ENCODE results near the gene ZNF701.
"Not testable (repeated sequence)": the region's sequence is repeated elsewhere in the genome, so short reads cannot be mapped to it uniquely, and the experiment has no call there.

ZNF701 gene

DNA sequence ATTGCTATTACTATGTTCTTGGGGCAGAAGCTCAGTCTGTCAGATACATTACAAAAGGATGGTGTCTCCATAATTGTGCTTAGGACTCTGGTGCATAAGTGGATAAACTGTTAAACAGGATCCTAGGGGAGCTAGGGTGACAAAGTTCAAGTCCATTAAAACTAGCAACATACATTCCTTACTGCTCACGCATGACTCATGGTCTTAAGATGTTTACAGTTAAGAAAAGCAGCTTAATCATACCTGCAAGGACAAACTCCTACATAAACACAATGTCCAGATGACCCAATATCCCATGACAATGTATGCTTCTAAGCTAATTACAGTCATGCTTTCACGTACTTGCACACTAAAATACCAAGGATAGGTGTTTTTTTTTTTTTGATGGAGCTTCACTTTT lies 3.5 kb upstream of the ZNF701 start:
- H3F3A ChIP-seq (ENCODE audit: control insufficient read depth, insufficient read depth), result 0 out of 2 replicates have a peak, but pooled peaks cover 2% of the 10 kb centered on the region
- H3K36me3 ChIP-seq (ENCODE audit: control insufficient read depth, low read length), result peaks cover 22% of the 10 kb centered on the region
- H3K27ac ChIP-seq (ENCODE audit: low read depth, low read length), result no peak overlapping the region
- no peaks in the 10 kb centered on the region for H3K27me3 ChIP-seq (ENCODE audit: control insufficient read depth, low read length)
- H3K9me3 ChIP-seq (ENCODE audit: control insufficient read depth, insufficient read depth, low read length), result no peaks in the 10 kb centered on the region
- 0 out of 2 replicates have a peak, but pooled peaks cover 3% of the 10 kb centered on the region for H3K4me1 ChIP-seq (ENCODE audit: control insufficient read depth, low read length)
- H3K9me2 ChIP-seq (replicated peaks; ENCODE audit: control insufficient read depth, low read length), result no peaks in the 10 kb centered on the region
- no peak overlapping the region for H3K4me3 ChIP-seq (ENCODE audit: low read length)
- TF ChIP-seq, protein P1, sequence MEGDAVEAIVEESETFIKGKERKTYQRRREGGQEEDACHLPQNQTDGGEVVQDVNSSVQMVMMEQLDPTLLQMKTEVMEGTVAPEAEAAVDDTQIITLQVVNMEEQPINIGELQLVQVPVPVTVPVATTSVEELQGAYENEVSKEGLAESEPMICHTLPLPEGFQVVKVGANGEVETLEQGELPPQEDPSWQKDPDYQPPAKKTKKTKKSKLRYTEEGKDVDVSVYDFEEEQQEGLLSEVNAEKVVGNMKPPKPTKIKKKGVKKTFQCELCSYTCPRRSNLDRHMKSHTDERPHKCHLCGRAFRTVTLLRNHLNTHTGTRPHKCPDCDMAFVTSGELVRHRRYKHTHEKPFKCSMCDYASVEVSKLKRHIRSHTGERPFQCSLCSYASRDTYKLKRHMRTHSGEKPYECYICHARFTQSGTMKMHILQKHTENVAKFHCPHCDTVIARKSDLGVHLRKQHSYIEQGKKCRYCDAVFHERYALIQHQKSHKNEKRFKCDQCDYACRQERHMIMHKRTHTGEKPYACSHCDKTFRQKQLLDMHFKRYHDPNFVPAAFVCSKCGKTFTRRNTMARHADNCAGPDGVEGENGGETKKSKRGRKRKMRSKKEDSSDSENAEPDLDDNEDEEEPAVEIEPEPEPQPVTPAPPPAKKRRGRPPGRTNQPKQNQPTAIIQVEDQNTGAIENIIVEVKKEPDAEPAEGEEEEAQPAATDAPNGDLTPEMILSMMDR (IDR thresholded peaks at IDR 0.05; ENCODE audit: low read depth, low read length, poor library complexity, severe bottlenecking), result no peak
- TF ChIP-seq EZH2phosphoT487 (IDR thresholded peaks at IDR 0.05; ENCODE audit: borderline replicate concordance, low read length), result no peak
- peaks cover 11% of the 10 kb centered on the region for H3K79me2 ChIP-seq (ENCODE audit: control insufficient read depth, low read length)
- H3K4me2 ChIP-seq (ENCODE audit: low read length), result no peak overlapping the region
- no peaks in the 10 kb centered on the region for H4K20me1 ChIP-seq (ENCODE audit: control insufficient read depth, insufficient read depth, low read depth, low read length)

DNA sequence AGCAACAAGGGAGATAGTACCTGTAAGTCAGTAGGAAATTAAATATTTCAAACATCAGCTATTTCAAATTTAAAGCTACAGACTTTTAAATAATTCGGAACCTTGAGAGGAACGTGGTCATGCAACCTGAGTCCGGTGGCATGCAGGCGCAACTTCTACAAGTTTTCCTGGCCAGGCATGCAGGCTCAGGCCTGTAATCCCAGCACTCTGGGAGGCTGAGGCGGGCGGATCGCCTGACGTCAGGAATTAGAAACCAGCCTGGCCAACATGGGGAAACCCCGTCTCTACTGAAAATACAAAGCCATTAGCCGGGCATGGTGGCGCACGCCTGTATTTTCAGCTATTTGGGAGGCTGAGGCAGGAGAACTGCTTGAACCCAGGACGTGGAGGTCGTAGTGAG lies 2.2 kb upstream of the ZNF701 start:
- Histone ChIP-seq H3K9me2 (replicated peaks; ENCODE audit: control insufficient read depth, low read length) (no peaks in the 10 kb centered on the region), H3K4me2 (ENCODE audit: low read length) (no peak overlapping the region), H4K20me1 (ENCODE audit: control insufficient read depth, insufficient read depth, low read depth, low read length) (no peaks in the 10 kb centered on the region), H3K27ac (ENCODE audit: low read depth, low read length) (no peak overlapping the region), H3K4me1 (ENCODE audit: control insufficient read depth, low read length) (0 out of 2 replicates have a peak, but pooled peaks cover 3% of the 10 kb centered on the region), H3K27me3 (ENCODE audit: control insufficient read depth, low read length) (no peaks in the 10 kb centered on the region), H3F3A (ENCODE audit: control insufficient read depth, insufficient read depth) (0 out of 2 replicates have a peak, but pooled peaks cover 2% of the 10 kb centered on the region), H3K4me3 (ENCODE audit: low read length) (no peak overlapping the region), H3K36me3 (ENCODE audit: control insufficient read depth, low read length) (peaks cover 20% of the 10 kb centered on the region), H3K9me3 (ENCODE audit: control insufficient read depth, insufficient read depth, low read length) (no peaks in the 10 kb centered on the region), H3K79me2 (ENCODE audit: control insufficient read depth, low read length) (peaks cover 24% of the 10 kb centered on the region)
- TF ChIP-seq, protein P1 (IDR thresholded peaks at IDR 0.05; ENCODE audit: low read depth, low read length, poor library complexity, severe bottlenecking), result no peak
- no peak for TF ChIP-seq EZH2phosphoT487 (IDR thresholded peaks at IDR 0.05; ENCODE audit: borderline replicate concordance, low read length)

- not testable (repeated sequence) for H3K9me3 ChIP-seq (ENCODE audit: control insufficient read depth, insufficient read depth, low read length); H3K27me3 ChIP-seq (ENCODE audit: control insufficient read depth, low read length); H3F3A ChIP-seq (ENCODE audit: control insufficient read depth, insufficient read depth); H3K9me2 ChIP-seq (replicated peaks; ENCODE audit: control insufficient read depth, low read length); H3K27ac ChIP-seq (ENCODE audit: low read depth, low read length); H4K20me1 ChIP-seq (ENCODE audit: control insufficient read depth, insufficient read depth, low read depth, low read length); H3K4me1 ChIP-seq (ENCODE audit: control insufficient read depth, low read length)
- Histone ChIP-seq H3K36me3 (ENCODE audit: control insufficient read depth, low read length) (peaks cover 25% of the 10 kb centered on the region), H3K4me2 (ENCODE audit: low read length) (peak overlapping the region; percentile 82), H3K79me2 (ENCODE audit: control insufficient read depth, low read length) (peaks cover 25% of the 10 kb centered on the region), H3K4me3 (ENCODE audit: low read length) (peak overlapping the region; percentile 84)
These were observed 468 bp upstream of the ZNF701 start for GRCh38 chr19:52569638-52569999.

DNA sequence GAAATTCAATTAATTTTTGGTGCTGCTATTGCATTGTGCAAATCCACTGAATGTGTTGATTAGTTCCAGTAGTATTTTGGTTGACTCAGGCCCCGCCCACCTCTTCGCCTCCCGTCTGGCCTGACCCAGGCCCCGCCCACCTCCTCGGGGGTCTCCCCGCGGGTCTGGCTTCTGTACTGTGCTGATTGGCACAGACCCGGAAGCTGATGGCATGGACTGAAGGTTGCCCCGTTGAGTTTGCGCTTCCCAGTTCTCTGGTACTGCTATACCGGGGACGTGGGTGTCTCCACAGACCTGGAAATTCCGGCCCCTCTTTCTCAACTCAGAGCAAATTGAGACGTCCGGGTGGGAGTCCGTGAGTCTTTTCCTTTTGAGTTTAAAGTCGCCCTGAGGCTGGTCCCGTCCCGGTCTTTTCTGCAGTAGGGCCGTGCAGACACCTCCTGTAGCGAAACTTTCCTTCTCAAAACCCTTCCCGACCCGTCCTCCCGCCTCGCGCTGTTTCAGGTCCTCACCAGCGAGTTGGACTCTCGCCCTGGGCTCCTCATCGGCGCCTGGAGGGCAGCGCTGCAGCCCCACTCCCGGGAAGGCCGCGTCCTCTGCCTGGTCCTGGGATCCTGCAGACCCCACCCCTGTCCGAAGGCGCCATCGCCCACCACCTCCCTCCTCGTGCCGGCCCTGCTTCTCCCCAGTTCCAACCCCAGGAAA lies 14.8 kb downstream of the ZNF701 start:
- no peaks in the 10 kb centered on the region for H3K27me3 ChIP-seq (ENCODE audit: control insufficient read depth, low read length)
- no peak overlapping the region for H3K4me2 ChIP-seq (ENCODE audit: low read length)
- no peaks in the 10 kb centered on the region for H3K79me2 ChIP-seq (ENCODE audit: control insufficient read depth, low read length)
- H3K9me2 ChIP-seq (replicated peaks; ENCODE audit: control insufficient read depth, low read length), result no peaks in the 10 kb centered on the region
- H3F3A ChIP-seq (ENCODE audit: control insufficient read depth, insufficient read depth), result no peaks in the 10 kb centered on the region
- no peak overlapping the region for H3K27ac ChIP-seq (ENCODE audit: low read depth, low read length)
- H3K9me3 ChIP-seq (ENCODE audit: control insufficient read depth, insufficient read depth, low read length), result no peaks in the 10 kb centered on the region
- peaks cover 43% of the 10 kb centered on the region for H3K36me3 ChIP-seq (ENCODE audit: control insufficient read depth, low read length)
- no peak overlapping the region for H3K4me3 ChIP-seq (ENCODE audit: low read length)
- no peaks in the 10 kb centered on the region for H3K4me1 ChIP-seq (ENCODE audit: control insufficient read depth, low read length)
- H4K20me1 ChIP-seq (ENCODE audit: control insufficient read depth, insufficient read depth, low read depth, low read length), result no peaks in the 10 kb centered on the region
- no peak for TF ChIP-seq EZH2phosphoT487 (IDR thresholded peaks at IDR 0.05; ENCODE audit: borderline replicate concordance, low read length)
- TF ChIP-seq, protein P1 (IDR thresholded peaks at IDR 0.05; ENCODE audit: low read depth, low read length, poor library complexity, severe bottlenecking), result no peak
